NCI-H1048 (cell line): Measurements from ENCODE around the gene MIB2.
"Not testable (repeated sequence)": the region's sequence is repeated elsewhere in the genome, so short reads cannot be mapped to it uniquely, and the experiment has no call there.

Source experiments
- DNase-seq: peaks from one replicate; lab custom pipeline; 2025; lab: John Stamatoyannopoulos, UW

MIB2 gene

GRCh38 chr1:1615256-1616044, at the start of gene MIB2:
Gene MIB2, plus strand, starts transcription at chr1:1615500. Its CDS starts 7,953 bp downstream, at chr1:1623453.
- peak; percentile 96 for DNase-seq

DNA sequence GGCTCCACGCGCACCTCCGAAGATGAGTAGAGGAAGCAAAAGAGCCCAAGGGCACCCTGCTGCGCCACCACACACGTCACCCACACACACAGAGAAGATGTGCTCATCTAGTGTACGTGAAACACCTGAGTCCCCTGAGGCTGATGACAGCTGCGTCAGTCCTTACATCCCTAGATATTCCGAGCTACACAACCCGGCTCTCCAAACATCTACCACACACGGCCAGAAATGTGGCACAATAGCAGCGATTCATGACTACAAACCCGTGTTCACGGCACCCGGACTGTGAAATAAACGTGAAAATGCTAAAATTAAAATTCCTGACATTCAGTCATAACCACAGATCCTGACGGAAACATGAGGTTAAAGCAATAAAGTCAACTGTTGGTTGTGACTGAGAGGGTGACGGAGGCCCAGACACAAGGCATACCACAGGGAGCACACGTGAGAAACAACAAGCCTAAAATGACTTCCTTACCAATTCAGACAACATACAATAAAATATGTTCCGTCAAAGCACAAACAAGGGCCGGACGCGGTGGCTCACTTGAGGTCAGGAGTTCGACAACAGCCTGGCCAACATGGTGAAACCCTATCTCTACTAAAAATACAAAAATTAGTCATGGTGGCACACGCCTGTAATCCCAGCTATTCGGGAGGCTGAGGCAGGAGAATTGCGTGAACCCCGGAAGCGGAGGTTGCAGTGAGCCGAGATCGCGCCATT, 48.0 kb upstream of the MIB2 start:
- DNase-seq = no peak

DNA sequence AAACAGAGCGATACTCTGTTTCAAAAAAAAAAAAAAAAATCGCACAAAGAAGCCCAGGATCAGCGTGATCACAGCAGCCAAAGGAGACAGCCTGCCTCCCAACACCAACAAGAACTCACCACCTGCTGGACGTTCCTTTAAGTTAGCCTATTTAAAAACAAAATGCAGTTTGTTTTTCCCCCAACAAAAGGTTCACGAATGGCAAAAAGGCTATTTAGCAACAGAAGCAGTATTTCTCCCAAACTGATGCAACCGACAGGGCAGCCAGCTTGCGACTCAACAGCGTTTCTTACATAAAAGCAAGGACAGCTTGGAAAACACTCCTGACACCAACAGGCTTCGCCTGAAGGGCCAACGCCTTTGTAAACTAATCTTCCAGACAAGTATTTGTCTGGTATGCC, 47.4 kb upstream of the MIB2 start:
- DNase-seq = no peak

GRCh38 chr1:1569341-1569740, 46.0 kb upstream of the MIB2 start:
- DNase-seq = no peak

- peak; percentile 65 for DNase-seq
Measured at GRCh38 chr1:1573843-1574720, 41.2 kb upstream of the MIB2 start.

DNA sequence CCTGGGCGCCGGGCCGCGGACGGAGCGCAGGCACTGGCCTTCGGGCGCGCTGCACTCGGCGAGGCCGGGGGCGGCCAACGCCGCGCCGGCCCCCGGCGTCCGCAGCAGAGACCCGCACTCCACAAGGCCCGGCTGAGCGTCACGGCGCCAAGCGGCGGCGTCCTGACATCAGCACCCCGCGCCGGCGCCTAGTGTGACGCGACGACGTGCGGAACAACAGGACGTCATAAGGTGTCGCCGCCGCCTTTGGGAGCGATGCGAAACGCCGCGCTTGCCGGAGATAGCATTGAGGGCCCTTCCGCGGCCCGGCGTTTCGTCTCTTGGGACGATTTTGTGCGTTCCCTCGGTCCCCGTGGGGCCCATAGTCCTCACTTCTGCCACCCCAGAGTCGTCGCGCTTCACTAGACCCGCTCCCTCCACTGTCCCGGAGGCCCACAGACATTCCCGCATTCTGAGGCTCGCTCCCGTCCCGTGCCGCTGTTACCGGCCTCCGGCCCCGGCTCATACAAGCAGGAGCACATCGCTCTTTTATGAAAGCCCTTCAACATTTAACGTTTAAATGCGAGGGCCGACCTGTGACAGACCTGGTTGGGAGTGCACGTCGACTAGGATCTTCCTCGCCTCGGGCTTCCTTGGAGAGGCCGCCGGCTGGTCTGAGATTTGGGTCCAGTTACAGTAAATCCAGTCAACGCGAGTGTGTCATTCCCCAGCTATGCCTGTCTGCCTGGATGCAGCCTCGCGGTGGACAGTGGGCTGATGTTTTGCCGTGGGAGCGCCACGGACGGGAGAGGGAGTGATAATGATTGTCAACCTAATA, 40.4 kb upstream of the MIB2 start, which contains the start of gene SSU72:
Gene SSU72, minus strand, starts transcription at position 143 of the 817 bp plus-strand sequence. CDS start 306 bp downstream, outside the sequence.
- DNase-seq = peak; percentile 76

DNA sequence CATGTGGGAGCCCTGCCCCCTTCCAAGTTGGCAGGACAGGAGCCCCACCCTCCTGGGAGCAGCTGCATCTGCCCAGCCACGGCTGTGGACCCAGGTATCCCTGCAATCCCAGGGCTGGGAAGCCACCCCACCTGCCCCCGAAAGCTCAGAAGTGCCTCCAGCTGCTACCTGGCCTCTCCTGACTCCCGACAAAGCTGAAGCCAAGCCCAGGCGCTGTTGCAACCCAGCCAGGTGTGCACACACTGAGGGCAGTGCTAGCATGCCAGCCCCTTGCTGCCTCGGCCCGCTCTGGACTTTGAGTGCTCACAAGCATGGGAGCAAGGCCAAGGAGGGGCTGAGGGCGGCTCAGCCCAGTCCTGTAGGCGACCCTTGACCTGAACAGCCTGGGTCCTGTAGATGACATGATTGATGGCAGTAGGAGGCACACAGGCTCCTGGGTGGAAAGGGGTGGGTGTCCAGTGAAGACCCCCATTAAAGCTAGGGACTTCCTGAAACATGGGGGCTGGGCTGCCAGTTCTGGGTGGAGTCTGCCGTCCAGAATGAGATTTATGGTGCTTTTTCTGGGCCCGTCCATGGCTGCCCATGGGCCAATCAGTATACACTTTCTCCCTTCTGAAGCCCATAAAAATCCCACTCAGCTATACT, 37.8 kb upstream of the MIB2 start:
- DNase-seq = no peak

DNA sequence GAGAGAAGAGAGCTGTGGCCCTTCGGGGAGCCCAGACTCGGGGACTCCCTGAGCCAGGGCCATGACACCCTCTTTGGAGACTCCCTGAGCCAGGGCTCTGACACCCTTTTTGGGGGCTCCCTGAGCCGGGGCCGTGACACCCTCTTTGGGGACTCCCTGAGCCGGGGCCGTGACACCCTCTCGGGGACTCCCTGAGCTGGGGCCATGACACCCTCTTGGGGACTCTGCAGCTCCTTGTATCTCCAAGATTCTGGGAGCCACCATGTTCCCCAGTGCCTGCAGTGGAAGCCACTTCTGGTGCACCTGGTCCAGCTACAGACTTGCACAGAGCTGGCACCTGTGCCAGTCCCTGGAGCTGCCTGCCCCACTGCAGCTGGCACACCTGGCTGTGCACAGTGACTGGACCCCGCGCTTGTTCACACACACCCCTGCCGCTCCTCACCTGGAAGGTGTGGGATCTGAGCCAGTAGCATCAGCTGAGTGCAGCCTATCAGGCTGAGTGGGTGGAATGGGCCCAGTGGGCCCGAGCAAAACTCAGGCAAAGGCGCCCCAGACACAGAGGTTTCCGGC, 36.8 kb upstream of the MIB2 start:
- DNase-seq = no peak

DNA sequence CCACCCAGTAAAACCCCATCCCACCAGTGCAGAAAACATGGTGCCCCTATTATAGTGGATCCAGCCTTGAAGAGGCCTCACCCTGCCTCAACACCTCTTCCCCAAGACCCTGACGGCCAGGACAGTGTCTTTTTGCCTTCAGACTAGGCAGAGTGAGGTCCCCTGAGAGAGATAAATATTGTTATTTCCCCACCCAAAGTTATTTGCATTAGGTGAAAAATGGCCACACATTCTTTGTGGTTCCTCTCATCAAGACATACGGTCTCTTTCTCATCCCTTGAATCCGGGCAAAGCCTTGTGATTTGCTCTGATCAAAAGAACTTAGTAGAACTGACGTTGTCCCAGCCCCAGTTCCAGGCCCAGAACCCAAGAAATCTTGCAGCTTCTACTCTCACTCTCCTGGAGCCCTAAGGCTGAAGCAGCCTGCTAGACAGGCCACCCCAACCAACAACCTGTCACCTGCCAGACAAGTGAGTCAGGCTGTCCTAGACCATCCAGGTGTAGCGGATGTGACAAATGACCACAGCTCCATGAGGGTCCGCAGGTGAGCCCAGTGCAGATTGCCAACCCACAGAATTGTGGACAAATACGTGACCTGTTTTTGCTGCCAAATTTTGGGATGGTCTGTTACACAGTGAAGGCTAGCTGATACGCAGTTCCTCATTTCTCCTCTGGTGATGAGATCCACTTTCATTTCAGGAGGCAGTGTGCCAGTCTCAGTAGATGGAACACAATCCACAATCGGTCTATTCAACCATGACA, 32.5 kb upstream of the MIB2 start:
- no peak for DNase-seq

DNA sequence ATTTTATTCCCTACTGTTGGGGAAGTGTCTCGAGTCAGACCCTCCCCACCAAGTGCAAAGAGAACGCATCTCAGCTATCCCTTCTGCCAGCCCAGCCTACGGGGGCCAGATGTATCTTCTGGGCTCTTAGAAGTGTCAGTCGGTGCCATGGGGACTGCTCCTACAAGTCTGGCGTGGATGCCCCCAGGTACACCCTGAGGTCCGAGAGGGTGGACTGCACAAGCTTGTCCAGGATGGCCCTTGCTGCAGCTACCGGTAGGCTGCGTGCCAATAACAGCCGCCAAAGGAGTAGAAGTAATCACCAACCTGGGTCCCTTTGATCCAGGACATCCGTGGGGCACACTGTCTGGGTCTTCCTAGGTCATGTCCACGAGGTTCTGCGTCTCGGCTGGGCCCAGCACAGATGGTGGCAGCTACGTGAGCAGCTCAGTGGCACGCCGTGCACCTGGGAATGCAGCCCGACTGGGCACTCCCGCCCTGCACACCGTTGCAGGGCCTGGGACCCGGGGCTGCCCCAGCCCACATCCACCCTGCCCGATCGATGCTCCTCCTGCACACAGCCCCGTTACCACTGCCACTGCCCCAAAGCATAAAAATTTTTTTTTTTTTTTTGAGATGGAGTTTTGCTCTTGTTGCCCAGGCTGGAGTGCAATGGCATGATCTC, 31.8 kb upstream of the MIB2 start:
- no peak for DNase-seq

- no peak for DNase-seq
Measured at GRCh38 chr1:1591452-1591851, 23.8 kb upstream of the MIB2 start.

DNA sequence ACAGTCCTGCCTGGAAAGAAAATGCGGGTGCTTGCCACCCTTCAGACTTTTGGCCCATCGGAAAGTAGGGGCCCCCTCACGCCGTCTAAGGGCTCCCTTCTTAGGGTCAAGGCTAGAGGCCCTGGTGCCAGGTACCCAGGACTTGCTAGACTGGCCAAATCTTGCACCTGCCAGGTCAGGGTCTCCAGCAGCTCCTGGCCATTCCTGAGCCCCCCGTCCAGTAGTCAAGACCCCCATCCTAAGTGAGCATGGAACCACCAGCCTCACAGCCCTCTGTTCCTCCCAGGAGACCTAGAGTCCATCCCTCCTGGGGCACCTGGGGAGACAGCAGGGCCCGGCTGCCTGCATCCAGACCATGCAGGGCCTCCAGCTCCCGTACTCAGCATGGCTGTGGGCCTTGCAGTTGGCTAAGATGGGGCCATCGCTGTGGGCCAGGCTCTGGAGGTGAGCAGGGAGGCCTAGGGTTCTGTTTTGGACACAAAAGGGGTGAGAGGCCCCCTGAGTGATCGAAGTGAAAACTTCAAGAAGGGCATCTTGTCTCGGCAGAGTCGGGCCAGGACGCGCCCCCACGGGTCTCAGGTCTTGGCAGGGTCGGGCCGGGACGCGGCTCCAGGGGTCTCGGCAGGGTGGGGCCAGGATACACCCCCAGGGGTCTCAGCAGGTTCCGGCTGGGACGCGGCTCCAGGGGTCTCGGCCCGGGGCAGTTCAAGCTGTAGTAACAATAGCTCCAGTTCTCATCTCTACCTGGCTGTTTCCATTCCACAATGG, 21.3 kb upstream of the MIB2 start:
- DNase-seq = no peak

DNA sequence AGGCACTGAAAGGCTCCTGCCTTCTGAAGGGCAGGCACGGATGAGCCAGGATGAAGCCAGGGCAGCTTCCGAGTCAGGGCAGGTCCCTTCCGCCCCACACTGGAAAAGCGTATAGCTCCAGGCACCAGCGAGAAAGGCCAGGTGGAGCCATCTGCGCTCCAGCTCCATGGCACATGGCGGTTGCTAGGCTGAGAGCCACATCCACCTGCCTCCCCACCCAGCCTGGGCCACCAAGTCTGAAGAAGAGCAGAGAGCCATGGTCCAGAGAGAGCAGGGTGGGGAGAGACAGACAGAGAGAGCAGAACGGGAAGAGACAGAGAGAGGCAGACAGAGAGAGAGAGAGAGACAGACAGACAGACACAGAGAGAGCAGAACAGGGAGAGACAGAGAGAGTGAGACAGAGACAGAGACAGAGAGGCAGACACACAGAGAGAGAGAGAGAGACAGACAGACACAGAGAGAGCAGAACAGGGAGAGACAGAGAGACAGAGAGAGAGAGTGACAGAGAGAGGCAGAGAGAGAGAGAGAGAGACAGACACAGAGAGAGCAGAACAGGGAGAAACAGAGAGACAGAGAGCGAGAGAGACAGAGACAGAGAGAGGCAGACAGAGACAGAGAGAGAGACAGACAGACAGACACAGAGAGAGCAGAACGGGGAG, 20.6 kb upstream of the MIB2 start:
- DNase-seq = no peak

DNA sequence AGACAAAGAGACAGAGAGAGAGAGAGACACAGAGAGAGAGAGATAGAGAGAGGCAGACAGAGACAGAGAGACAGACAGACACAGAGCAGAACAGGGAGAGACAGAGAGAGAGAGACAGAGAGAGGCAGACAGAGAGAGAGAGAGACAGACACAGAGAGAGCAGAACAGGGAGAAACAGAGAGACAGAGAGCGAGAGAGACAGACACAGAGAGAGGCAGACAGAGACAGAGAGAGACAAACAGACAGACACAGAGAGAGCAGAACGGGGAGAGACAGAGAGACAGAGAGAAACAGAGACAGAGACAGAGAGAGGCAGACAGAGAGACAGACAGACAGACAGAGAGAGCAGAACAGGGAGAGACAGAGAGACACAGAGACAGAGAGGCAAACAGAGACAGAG, 20.0 kb upstream of the MIB2 start:
- DNase-seq = not testable (repeated sequence)

- no peak for DNase-seq
Measured at GRCh38 chr1:1596493-1597274, 18.6 kb upstream of the MIB2 start.

DNA sequence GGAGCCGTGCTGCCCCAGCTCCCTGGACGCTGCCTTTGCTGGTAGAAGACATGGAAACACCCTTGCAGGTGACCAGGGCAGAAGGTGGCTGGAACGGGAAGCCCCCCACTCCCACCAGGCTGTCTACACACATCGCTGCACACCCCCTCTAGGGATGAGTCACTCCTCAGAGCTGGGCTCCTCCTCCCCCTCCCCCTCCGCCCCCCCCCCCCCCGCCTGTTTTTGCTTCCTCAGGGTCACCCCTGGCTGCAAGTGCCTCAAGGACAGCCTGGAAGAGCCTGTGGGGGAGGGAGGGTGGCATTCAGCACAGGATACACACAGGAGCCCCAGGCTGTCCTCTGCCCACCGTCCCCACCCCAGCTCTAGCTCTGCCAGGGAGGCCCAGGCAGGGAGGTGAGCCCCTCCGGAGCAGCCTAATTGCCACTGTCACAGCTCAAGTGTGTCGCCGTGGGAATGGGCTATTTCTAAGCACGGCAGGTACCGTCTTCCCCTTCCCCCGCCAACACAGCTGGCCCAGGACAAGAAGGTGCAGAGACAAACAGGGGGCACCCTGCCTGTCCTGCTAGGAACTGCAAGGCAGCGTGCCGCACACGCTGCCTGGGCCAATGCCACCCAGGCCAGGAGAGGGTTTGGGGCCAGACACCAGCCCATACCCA, 17.9 kb upstream of the MIB2 start:
- DNase-seq = no peak
